GM12891 (cell line): ENCODE measurements around the gene CLSTN3.

Source experiments
- POLR2A ChIP-seq: IDR thresholded peaks from 2 replicates; pipeline ENCODE4 v1.6.1; 2011; ENCODE audit warnings: low read depth, low read length, control low read depth
- POLR2AphosphoS5 ChIP-seq: IDR thresholded peaks from 2 replicates; pipeline ENCODE4 v1.6.1; 2011; ENCODE audit warnings: low read depth, low read length, control low read depth

DNA sequence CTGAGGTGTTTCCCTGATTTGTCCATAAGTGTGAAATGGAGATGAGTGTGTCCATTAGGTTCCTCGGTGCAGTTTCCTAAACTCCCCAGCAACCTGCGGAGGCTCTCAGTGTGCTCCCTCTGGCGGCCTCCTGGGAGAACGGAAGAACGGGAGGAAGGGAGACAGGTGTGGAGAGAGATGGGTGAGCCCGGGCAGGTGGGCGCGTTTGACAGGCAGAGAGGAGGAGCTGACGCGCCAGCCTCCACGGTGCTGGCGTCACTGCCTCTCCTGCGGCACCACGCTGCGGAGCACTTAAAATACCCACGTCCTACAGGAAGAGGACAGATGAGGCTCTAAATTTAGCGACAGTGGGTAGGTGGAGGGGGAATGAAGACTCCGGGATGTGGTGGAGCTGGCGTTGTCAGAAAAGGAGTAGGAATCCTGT is 32.5 kb downstream of the CLSTN3 start:
- no peak for TF ChIP-seq POLR2AphosphoS5
- TF ChIP-seq POLR2A = no peak
